HG02678 (cell line): ENCODE results near the gene RHOU.
A peak's percentile ranks its signal among the peaks of the same experiment; 100 is the strongest.

Experiments used
- ATAC-seq: cut with Tn5 transposase; IDR thresholded peaks from one replicate; pipeline ENCODE4 v1.9.1; 2021; ENCODE audit warnings: mild to moderate bottlenecking, moderate library complexity; ENCODE audit not compliant: unreplicated experiment

Gene RHOU

GRCh38 chr1:228782662-228783417 lies 47.6 kb downstream of the RHOU start:
- no peak for ATAC-seq

GRCh38 chr1:228783418-228784040 lies 48.2 kb downstream of the RHOU start:
- no peak for ATAC-seq

GRCh38 chr1:228784181-228784580 lies 48.9 kb downstream of the RHOU start:
- ATAC-seq: no peak

GRCh38 chr1:228785366-228786330 lies 50.4 kb downstream of the RHOU start:
- ATAC-seq: no peak

- no peak for ATAC-seq
Measured at GRCh38 chr1:228786361-228787129, 51.3 kb downstream of the RHOU start.

DNA sequence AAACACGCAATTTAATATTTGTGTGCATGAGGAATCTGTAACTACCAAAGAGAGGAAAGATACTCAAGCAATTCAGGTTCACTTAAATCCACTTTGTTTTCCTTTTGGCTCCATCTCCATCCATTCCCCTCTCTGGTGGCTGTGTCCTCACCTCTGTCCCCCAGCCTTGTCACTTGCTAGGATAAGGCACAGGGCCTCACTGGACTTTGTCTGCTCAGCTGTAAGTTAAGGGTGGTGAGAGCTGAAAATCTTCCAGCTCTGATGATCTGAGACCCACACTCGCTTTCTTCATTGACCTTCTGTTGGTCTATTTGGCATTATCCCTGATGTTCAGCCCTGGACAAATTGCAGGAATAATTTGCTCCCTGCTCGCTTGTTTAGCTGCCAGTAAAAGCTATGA lies 56.5 kb downstream of the RHOU start:
- no peak for ATAC-seq

DNA sequence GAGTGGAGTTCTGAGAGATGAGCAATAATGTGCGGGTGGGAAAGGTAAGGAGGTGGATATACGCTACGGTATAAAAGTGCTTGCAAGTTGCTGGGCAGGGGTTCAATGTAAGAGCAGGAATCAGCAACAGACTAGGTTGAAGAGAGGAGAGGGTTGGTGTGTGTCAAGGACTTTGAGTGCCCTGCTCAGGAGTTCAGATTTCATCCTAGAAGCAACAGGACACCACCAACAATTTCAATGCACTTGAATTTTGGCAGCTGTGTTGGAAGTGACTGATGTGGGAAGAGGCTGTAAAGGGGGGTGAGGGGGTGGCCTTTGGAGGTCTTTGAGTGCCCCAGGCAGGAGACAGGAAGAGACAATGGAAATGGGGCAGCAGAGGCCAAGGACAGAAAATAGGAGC lies 57.3 kb downstream of the RHOU start:
- ATAC-seq: no peak

DNA sequence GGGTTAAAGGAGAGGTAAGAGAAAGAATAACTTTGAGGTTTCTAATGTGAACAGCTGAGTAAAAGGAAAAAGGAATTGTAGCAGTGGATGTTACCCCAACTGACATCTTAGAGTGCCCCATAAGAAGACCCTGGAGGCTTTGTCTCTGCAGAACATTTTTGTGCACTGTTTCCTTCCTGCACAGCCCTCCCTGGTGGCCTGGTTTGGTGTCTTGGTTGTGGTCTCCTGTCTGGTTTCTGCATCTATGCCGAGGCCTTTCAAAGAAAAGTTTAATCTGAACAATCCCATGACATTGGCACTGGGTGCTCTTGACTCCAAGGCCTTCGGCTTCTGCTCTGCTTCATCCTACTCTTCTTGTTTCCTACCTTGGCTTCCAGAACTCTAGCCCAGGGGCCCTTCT lies 57.8 kb downstream of the RHOU start:
- ATAC-seq: no peak

DNA sequence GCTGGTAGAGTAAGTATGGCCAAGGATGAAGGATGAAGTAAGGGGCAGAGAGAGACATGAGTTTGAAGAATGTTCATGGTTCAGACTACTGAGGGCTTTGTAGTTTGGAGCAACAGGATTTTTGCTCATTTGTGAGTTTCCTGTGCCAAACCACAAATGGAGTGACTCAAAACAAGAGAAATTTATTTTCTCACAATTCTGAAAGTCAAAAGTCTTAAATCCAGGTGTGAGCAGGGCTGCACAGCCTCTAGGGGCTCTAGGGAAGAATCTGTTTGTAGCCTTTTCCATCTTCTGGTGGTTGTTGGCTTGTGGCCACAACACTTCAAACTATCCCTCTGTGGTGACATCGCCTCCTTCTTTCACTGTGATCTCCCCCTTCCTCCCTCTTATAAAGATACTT lies 58.9 kb downstream of the RHOU start:
- ATAC-seq: peak; percentile 52

DNA sequence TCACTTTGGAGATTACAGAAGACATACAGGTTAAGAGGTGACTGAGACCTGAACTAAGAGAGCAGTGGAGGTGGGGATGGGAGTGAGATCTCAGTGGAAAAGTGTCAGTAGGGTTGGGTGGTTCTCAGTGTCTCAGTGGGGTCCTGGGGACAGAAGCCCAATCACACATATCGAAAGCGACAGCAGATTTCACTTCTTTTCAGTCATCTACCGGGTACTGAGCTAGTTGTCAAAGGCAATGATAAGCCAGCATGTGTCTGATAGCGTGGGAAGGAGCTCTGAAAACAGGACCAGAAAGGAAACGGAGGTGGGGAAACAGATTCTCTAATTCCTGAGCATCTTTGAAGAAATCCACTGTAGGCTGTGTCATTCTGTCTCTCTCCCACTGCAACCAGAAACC lies 59.5 kb downstream of the RHOU start:
- peak; percentile 67 for ATAC-seq

GRCh38 chr1:228795596-228795995 lies 60.3 kb downstream of the RHOU start:
- ATAC-seq: no peak
